GM19351 (cell line): ENCODE results near the gene UBASH3A.
"Not testable (repeated sequence)": the region's sequence is repeated elsewhere in the genome, so short reads cannot be mapped to it uniquely, and the experiment has no call there.

Source experiments
- ATAC-seq: cut with Tn5 transposase; IDR thresholded peaks from one replicate; pipeline ENCODE4 v1.9.1; 2021; ENCODE audit warnings: mild to moderate bottlenecking, moderate library complexity; ENCODE audit not compliant: unreplicated experiment

Gene UBASH3A

GRCh38 chr21:42463861-42464515 lies 60.3 kb downstream of the UBASH3A start:
- no peak for ATAC-seq

- no peak for ATAC-seq
These were observed 61.5 kb downstream of the UBASH3A start for GRCh38 chr21:42465008-42465802.

- ATAC-seq: no peak
These were observed 62.1 kb downstream of the UBASH3A start for GRCh38 chr21:42465803-42466127.

GRCh38 chr21:42466700-42467099 lies 63.0 kb downstream of the UBASH3A start:
- no peak for ATAC-seq

GRCh38 chr21:42467140-42467983 lies 63.7 kb downstream of the UBASH3A start:
- ATAC-seq: no peak

- ATAC-seq: peak; percentile 6
These were observed 64.9 kb downstream of the UBASH3A start for GRCh38 chr21:42468491-42469131.

GRCh38 chr21:42469272-42469671 lies 65.6 kb downstream of the UBASH3A start:
- peak; percentile 57 for ATAC-seq

GRCh38 chr21:42469726-42470125 lies 66.0 kb downstream of the UBASH3A start:
- ATAC-seq: not testable (repeated sequence)

- ATAC-seq: no peak
These were observed 67.5 kb downstream of the UBASH3A start for GRCh38 chr21:42471206-42471605.

- ATAC-seq: no peak
These were observed 68.1 kb downstream of the UBASH3A start for GRCh38 chr21:42471716-42472330.

- ATAC-seq: no peak
These were observed 68.8 kb downstream of the UBASH3A start for GRCh38 chr21:42472521-42472920.

- ATAC-seq: no peak
These were observed 69.9 kb downstream of the UBASH3A start for GRCh38 chr21:42473498-42474042.

- peak; percentile 65 for ATAC-seq
These were observed 70.5 kb downstream of the UBASH3A start for GRCh38 chr21:42474043-42474831.

GRCh38 chr21:42475036-42475435 lies 71.3 kb downstream of the UBASH3A start:
- ATAC-seq: no peak

GRCh38 chr21:42475526-42476387 lies 72.1 kb downstream of the UBASH3A start:
- no peak for ATAC-seq

- no peak for ATAC-seq
These were observed 73.0 kb downstream of the UBASH3A start for GRCh38 chr21:42476388-42477331.

- no peak for ATAC-seq
These were observed 74.8 kb downstream of the UBASH3A start for GRCh38 chr21:42478504-42478903.

- no peak for ATAC-seq
These were observed 75.9 kb downstream of the UBASH3A start for GRCh38 chr21:42479582-42479981.
